Femur (tissue), 1 donor: ENCODE measurements around the gene ALDH2.
"Not testable (repeated sequence)": the region's sequence is repeated elsewhere in the genome, so short reads cannot be mapped to it uniquely, and the experiment has no call there.

Source experiments
- DNase-seq: peaks from one replicate; pipeline ENCODE4 v3.0.0-alpha.2; 2017

The ALDH2 gene

GRCh38 chr12:111791507-111791906, 24.8 kb downstream of the ALDH2 start:
- DNase-seq, result no peak

GRCh38 chr12:111792155-111792855, 25.6 kb downstream of the ALDH2 start:
- no peak for DNase-seq

- DNase-seq, result no peak
Measured at GRCh38 chr12:111792856-111793235, 26.1 kb downstream of the ALDH2 start.

- no peak for DNase-seq
Measured at GRCh38 chr12:111798182-111798581, 31.4 kb downstream of the ALDH2 start.

- no peak for DNase-seq
Measured at GRCh38 chr12:111799758-111800157, 33.0 kb downstream of the ALDH2 start.

- DNase-seq, result no peak
Measured at GRCh38 chr12:111803038-111803626, 36.4 kb downstream of the ALDH2 start.

GRCh38 chr12:111803851-111804250, 37.1 kb downstream of the ALDH2 start:
- DNase-seq, result no peak

GRCh38 chr12:111806304-111806703, 39.6 kb downstream of the ALDH2 start:
- no peak for DNase-seq

- no peak for DNase-seq
Measured at GRCh38 chr12:111807232-111807631, 40.5 kb downstream of the ALDH2 start.

GRCh38 chr12:111812881-111813741, 46.4 kb downstream of the ALDH2 start:
- peak; percentile 85 for DNase-seq

GRCh38 chr12:111816065-111816615, 49.4 kb downstream of the ALDH2 start:
- no peak for DNase-seq

GRCh38 chr12:111816898-111817297, 50.2 kb downstream of the ALDH2 start:
- not testable (repeated sequence) for DNase-seq

GRCh38 chr12:111818340-111818739, 51.6 kb downstream of the ALDH2 start:
- no peak for DNase-seq

GRCh38 chr12:111819191-111820158, 52.7 kb downstream of the ALDH2 start:
- DNase-seq, result no peak

GRCh38 chr12:111820828-111821227, 54.1 kb downstream of the ALDH2 start:
- not testable (repeated sequence) for DNase-seq

GRCh38 chr12:111822886-111823285, 56.2 kb downstream of the ALDH2 start:
- DNase-seq, result no peak

- no peak for DNase-seq
Measured at GRCh38 chr12:111823891-111824290, 57.2 kb downstream of the ALDH2 start.

GRCh38 chr12:111824312-111824711, 57.6 kb downstream of the ALDH2 start:
- DNase-seq, result not testable (repeated sequence)

- no peak for DNase-seq
Measured at GRCh38 chr12:111825509-111825908, 58.8 kb downstream of the ALDH2 start.

GRCh38 chr12:111826316-111826715, 59.6 kb downstream of the ALDH2 start:
- DNase-seq, result no peak

- no peak for DNase-seq
Measured at GRCh38 chr12:111826992-111827391, 60.3 kb downstream of the ALDH2 start.

GRCh38 chr12:111827907-111828306, 61.2 kb downstream of the ALDH2 start:
- DNase-seq, result no peak
